Ishikawa (cell line): ENCODE results near the gene CIT.

Experiments
- CEBPB ChIP-seq: IDR thresholded peaks from 2 replicates; pipeline ENCODE4 v1.6.1; 2012
- CREB1 ChIP-seq: IDR thresholded peaks from 2 replicates; pipeline ENCODE4 v1.6.1; 2012; ENCODE audit warnings: low read depth
- EGR1 ChIP-seq: IDR thresholded peaks from 2 replicates; pipeline ENCODE4 v1.6.1; 2012
- EP300 ChIP-seq: IDR thresholded peaks from 2 replicates; pipeline ENCODE4 v1.6.1; 2012; ENCODE audit warnings: borderline replicate concordance
- FOXM1 ChIP-seq: IDR thresholded peaks from 2 replicates; pipeline ENCODE4 v1.6.1; 2012; ENCODE audit warnings: low read depth, borderline replicate concordance
- NFIC ChIP-seq: IDR thresholded peaks from 2 replicates; pipeline ENCODE4 v1.6.1; 2012
- RAD21 ChIP-seq: IDR thresholded peaks from 2 replicates; pipeline ENCODE4 v1.6.1; 2012; ENCODE audit warnings: low read depth
- TAF1 ChIP-seq: IDR thresholded peaks from 2 replicates; pipeline ENCODE4 v1.6.1; 2012; ENCODE audit warnings: low read depth, mild to moderate bottlenecking
- TCF12 ChIP-seq: IDR thresholded peaks from 2 replicates; pipeline ENCODE4 v1.6.1; 2012; ENCODE audit warnings: low read depth
- TEAD4 ChIP-seq: IDR thresholded peaks from 2 replicates; pipeline ENCODE4 v1.6.1; 2012
- YY1 ChIP-seq: IDR thresholded peaks from 2 replicates; pipeline ENCODE4 v1.6.1; 2012; ENCODE audit warnings: low read depth
- ZBTB7A ChIP-seq: IDR thresholded peaks from 2 replicates; pipeline ENCODE4 v1.6.1; 2012; ENCODE audit warnings: low read depth
- TF ChIP-seq, protein P1 (sequence below): IDR thresholded peaks from 2 replicates; pipeline ENCODE4 v1.6.1; 2012; ENCODE audit warnings: low read depth, mild to moderate bottlenecking
- TF ChIP-seq, protein P2 (sequence below): IDR thresholded peaks from 2 replicates; pipeline ENCODE4 v1.6.1; 2012
- TF ChIP-seq, protein P3 (sequence below): IDR thresholded peaks from 2 replicates; pipeline ENCODE4 v1.6.1; 2012

CIT gene

DNA sequence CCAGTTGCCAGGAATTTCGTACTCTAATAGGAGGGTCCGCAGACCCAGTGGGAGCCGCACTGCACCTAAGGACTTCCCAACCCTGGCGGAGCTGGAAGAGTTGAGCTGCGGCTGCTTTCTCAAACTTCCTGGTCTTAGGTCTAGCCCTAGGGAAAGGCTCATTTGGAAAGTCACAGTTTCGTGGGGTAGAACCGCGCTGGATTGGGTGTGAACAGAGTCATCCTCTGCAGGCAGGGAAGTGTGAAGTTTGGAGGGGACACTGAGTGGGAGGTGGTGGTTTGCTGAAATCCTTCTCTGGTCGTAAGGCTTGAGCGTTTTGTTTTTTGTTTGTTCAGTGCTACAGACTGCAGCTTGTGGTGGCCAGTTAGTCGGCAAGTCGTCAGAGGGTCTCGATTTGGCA is 190.3 kb downstream of the CIT start:
- TF ChIP-seq, protein P1, sequence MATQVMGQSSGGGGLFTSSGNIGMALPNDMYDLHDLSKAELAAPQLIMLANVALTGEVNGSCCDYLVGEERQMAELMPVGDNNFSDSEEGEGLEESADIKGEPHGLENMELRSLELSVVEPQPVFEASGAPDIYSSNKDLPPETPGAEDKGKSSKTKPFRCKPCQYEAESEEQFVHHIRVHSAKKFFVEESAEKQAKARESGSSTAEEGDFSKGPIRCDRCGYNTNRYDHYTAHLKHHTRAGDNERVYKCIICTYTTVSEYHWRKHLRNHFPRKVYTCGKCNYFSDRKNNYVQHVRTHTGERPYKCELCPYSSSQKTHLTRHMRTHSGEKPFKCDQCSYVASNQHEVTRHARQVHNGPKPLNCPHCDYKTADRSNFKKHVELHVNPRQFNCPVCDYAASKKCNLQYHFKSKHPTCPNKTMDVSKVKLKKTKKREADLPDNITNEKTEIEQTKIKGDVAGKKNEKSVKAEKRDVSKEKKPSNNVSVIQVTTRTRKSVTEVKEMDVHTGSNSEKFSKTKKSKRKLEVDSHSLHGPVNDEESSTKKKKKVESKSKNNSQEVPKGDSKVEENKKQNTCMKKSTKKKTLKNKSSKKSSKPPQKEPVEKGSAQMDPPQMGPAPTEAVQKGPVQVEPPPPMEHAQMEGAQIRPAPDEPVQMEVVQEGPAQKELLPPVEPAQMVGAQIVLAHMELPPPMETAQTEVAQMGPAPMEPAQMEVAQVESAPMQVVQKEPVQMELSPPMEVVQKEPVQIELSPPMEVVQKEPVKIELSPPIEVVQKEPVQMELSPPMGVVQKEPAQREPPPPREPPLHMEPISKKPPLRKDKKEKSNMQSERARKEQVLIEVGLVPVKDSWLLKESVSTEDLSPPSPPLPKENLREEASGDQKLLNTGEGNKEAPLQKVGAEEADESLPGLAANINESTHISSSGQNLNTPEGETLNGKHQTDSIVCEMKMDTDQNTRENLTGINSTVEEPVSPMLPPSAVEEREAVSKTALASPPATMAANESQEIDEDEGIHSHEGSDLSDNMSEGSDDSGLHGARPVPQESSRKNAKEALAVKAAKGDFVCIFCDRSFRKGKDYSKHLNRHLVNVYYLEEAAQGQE = no peak
- TF ChIP-seq TEAD4 (no peak), TCF12 (no peak), EP300 (no peak), EGR1 (no peak), FOXM1 (no peak), YY1 (no peak), TAF1 (no peak), ZBTB7A (no peak), CREB1 (no peak)

DNA sequence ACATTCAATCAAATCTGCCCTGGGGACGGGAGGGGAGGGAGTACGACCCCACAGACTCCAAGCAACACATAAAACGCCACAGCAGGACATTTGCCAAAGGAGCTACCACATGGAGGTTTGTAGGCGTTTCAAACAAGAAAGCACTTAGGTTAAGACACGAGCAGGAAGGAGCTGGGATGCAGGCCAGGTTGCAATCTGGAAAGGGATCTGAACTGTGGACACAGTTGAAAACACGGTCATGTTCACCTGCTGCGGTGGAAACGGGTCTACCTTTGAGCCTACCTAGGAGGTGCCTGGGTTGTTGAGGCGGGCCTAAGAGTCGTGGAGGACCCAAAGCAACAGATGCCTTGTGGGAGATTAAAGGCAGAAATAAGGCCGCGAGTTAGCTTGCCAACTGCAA is 190.8 kb downstream of the CIT start:
- TF ChIP-seq EP300 (no peak), EGR1 (no peak), FOXM1 (no peak), TEAD4 (no peak), RAD21 (no peak), TAF1 (no peak), NFIC (no peak), ZBTB7A (no peak), YY1 (no peak), CEBPB (no peak), TCF12 (no peak)
- TF ChIP-seq, protein P2, sequence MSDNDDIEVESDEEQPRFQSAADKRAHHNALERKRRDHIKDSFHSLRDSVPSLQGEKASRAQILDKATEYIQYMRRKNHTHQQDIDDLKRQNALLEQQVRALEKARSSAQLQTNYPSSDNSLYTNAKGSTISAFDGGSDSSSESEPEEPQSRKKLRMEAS = no peak
- TF ChIP-seq, protein P3, sequence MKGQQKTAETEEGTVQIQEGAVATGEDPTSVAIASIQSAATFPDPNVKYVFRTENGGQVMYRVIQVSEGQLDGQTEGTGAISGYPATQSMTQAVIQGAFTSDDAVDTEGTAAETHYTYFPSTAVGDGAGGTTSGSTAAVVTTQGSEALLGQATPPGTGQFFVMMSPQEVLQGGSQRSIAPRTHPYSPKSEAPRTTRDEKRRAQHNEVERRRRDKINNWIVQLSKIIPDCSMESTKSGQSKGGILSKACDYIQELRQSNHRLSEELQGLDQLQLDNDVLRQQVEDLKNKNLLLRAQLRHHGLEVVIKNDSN = no peak
- TF ChIP-seq, protein P1 = no peak

DNA sequence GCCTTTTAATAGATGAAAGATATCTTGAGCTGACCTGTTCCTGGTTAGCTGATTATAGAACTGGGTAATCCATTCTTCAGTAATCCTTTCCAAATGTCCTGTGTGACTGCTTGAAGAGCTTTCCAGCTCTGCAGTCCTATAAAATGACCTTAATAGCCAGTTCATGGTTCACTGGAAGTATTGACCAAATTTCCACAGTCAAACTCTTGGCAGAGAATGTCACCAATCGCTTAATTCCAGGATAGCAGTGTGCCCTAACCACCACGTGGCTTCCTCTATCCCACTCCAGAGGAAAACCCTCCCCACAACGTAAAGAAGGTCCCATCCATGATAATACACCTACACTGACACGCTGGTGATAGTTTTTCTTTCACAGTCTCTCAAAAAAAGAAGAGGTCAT is 191.7 kb downstream of the CIT start:
- TF ChIP-seq TAF1 (no peak), RAD21 (no peak), TEAD4 (no peak), FOXM1 (no peak), EP300 (no peak), NFIC (no peak), ZBTB7A (no peak), YY1 (no peak), TCF12 (no peak), EGR1 (no peak), CREB1 (no peak), CEBPB (no peak)
- TF ChIP-seq, protein P1 = no peak
- TF ChIP-seq, protein P2 = no peak
- TF ChIP-seq, protein P3 = no peak

DNA sequence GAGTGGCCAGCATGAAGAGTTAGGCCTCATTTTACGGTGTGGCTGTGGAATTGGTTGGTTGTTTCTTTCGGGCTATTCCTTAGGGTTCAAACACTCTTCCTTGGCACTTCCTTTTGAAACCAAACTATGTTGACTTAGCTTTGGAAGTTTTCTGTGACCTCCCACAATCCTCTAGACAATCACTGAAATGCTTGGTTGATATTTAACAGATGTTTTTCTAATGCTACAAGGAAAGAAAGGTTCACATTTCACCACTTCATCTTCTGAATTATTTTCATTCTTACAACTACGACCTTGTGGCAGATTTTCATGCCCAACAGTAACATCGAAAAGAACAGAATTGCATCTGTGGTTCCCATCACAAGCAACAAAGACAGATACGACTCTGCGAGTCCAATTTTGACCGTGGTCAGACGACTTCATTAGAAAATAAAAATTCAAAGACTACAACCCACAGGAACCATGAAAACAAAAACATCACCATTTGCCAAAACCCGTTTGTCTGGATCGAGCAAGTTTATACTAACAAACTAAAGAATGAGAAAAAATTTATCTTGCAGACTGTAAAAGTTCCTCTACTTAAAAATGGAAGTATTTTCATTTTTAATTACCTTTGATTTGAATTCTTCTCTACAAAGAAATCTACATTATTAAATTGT is 192.3 kb downstream of the CIT start:
- TF ChIP-seq CREB1 = no peak
- no peak for TF ChIP-seq YY1
- TF ChIP-seq ZBTB7A = no peak
- TF ChIP-seq FOXM1 = no peak
- TF ChIP-seq CEBPB = no peak
- TF ChIP-seq TEAD4 = no peak
- no peak for TF ChIP-seq TCF12
- TF ChIP-seq EGR1 = no peak
- no peak for TF ChIP-seq NFIC
- TF ChIP-seq, protein P1 = no peak
- TF ChIP-seq, protein P3 = no peak
